Trophoblast cell (in vitro differentiated cells and primary cell): Measurements from ENCODE around the gene LONP1.
A peak's percentile ranks its signal among the peaks of the same experiment; 100 is the strongest.

Experiments
- DNase-seq, 2 donors: peaks; one replicate each; pipeline ENCODE4 v3.0.0-alpha.2; 2016
- H2AFZ ChIP-seq: 2 replicates; pipeline ENCODE4 v1.6.1; 2013; ENCODE audit warnings: low read length, moderate library complexity, mild to moderate bottlenecking; ENCODE audit not compliant: insufficient read depth, poor library complexity
- H2AK5ac ChIP-seq: 2 replicates; pipeline ENCODE4 v1.6.1; 2013; ENCODE audit warnings: mild to moderate bottlenecking, low read length
- H2BK120ac ChIP-seq: 2 replicates; pipeline ENCODE4 v1.6.1; 2013; ENCODE audit warnings: low read length, mild to moderate bottlenecking, moderate library complexity; ENCODE audit not compliant: insufficient read depth, poor library complexity
- H2BK12ac ChIP-seq: 2 replicates; pipeline ENCODE4 v1.6.1; 2013; ENCODE audit warnings: mild to moderate bottlenecking, low read length, moderate library complexity
- H2BK5ac ChIP-seq: 2 replicates; pipeline ENCODE4 v1.6.1; 2013; ENCODE audit warnings: low read length, low read depth, moderate library complexity, mild to moderate bottlenecking; ENCODE audit not compliant: poor library complexity
- H3K14ac ChIP-seq: 2 replicates; pipeline ENCODE4 v1.6.1; 2013; ENCODE audit warnings: mild to moderate bottlenecking, low read length
- H3K18ac ChIP-seq: 2 replicates; pipeline ENCODE4 v1.6.1; 2013; ENCODE audit warnings: mild to moderate bottlenecking, low read length
- H3K23ac ChIP-seq: 2 replicates; pipeline ENCODE4 v1.6.1; 2013; ENCODE audit warnings: low read length
- H3K27ac ChIP-seq: 2 replicates; pipeline ENCODE4 v1.5.1; 2013; ENCODE audit warnings: low read depth, mild to moderate bottlenecking, inconsistent platforms, low read length, moderate library complexity
- H3K27me3 ChIP-seq: 2 replicates; pipeline ENCODE4 v1.6.1; 2013; ENCODE audit warnings: inconsistent platforms, mild to moderate bottlenecking, low read length, moderate library complexity; ENCODE audit not compliant: insufficient read depth
- H3K36me3 ChIP-seq, 2 experiments: 1 replicate in 1 of 2; 2 replicates in 1 of 2; pipeline ENCODE4 v1.6.1; 2013; ENCODE audit warnings: low read length in 2 of 2, mild to moderate bottlenecking in 2 of 2, moderate library complexity in 1 of 2; ENCODE audit not compliant: insufficient read depth in 2 of 2, control insufficient read depth in 1 of 2
- H3K4ac ChIP-seq: 2 replicates; pipeline ENCODE4 v1.6.1; 2013; ENCODE audit warnings: low read depth, mild to moderate bottlenecking, low read length, moderate library complexity
- H3K4me1 ChIP-seq, 2 experiments: 1 replicate in 1 of 2; 2 replicates in 1 of 2; pipeline ENCODE4 v1.6.1; 2013; ENCODE audit warnings: low read length in 2 of 2, mild to moderate bottlenecking in 2 of 2, moderate library complexity in 1 of 2; ENCODE audit not compliant: insufficient read depth in 2 of 2, control insufficient read depth in 1 of 2
- H3K4me2 ChIP-seq: 2 replicates; pipeline ENCODE4 v1.6.1; 2013; ENCODE audit warnings: inconsistent platforms, mild to moderate bottlenecking, low read length, moderate library complexity
- H3K4me3 ChIP-seq: 2 replicates; pipeline ENCODE4 v1.5.1; 2013; ENCODE audit warnings: mild to moderate bottlenecking, low read depth, low read length, inconsistent platforms
- H3K79me1 ChIP-seq: one replicate; pipeline ENCODE4 v1.6.1; 2013; ENCODE audit warnings: low read length
- H3K79me2 ChIP-seq: 2 replicates; pipeline ENCODE4 v1.6.1; 2013; ENCODE audit warnings: low read length, mild to moderate bottlenecking; ENCODE audit not compliant: control insufficient read depth, insufficient read depth, poor library complexity
- H3K9ac ChIP-seq: 2 replicates; pipeline ENCODE4 v1.6.1; 2013; ENCODE audit warnings: mild to moderate bottlenecking, low read length
- H3K9me3 ChIP-seq: 2 replicates; pipeline ENCODE4 v1.6.1; 2013; ENCODE audit warnings: low read depth, mild to moderate bottlenecking, control low read depth, inconsistent platforms, low read length; ENCODE audit not compliant: insufficient read depth
- H4K12ac ChIP-seq: 2 replicates; pipeline ENCODE4 v1.6.1; 2013; ENCODE audit warnings: low read depth, mild to moderate bottlenecking, low read length, moderate library complexity
- H4K8ac ChIP-seq: 2 replicates; pipeline ENCODE4 v1.6.1; 2013; ENCODE audit warnings: low read depth, mild to moderate bottlenecking, low read length, moderate library complexity
- H4K91ac ChIP-seq: one replicate; pipeline ENCODE4 v1.6.1; 2013; ENCODE audit warnings: low read depth, mild to moderate bottlenecking, low read length, moderate library complexity
- WGBS: extraction: QIAGEN DNeasy Blood & Tissue Kit; methylation state at CpG from one replicate; pipeline ENCODE4 v1.1.7; 2013; ENCODE audit warnings: missing lambda C conversion rate; ENCODE audit not compliant: insufficient read length, insufficient coverage; ENCODE audit errors: extremely low coverage; 5-methylcytosine and 5-hydroxymethylcytosine counted together

Gene LONP1

DNA sequence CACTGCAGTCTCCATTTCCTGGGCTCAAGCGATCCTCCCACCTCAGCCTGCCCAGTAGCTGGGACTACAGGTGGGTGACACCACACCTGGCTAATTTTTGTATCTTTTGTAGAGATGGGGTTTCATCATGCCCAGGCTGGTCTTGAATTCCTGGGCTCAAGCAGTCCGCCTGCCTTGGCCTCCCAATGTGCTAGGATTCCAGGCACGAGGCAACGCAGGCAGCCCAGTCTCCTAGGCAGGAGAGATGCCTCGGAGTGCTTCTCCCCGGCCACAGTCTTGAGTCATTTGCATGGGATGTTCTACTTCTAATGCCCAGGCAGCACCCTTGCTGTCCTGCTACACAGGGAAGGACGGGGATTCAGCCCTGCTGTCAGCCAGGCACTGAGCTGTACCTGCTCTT lies 48.3 kb downstream of the LONP1 start:
- Histone ChIP-seq H3K27ac (no peak overlapping the region), H2BK12ac (no peak overlapping the region), H3K79me2 (no peaks in the 10 kb centered on the region), H3K9me3 (no peaks in the 10 kb centered on the region), H3K23ac (no peak overlapping the region), H2BK120ac (no peak overlapping the region), H2BK5ac (no peak overlapping the region), H3K18ac (no peak overlapping the region), H3K4me3 (no peak overlapping the region), H3K36me3 (peaks cover 36 to 43% of the 10 kb centered on the region in 2 experiments), H3K14ac (no peak overlapping the region), H3K9ac (no peak overlapping the region), H3K4me2 (no peak overlapping the region), H3K79me1 (no peaks in the 10 kb centered on the region), H4K12ac (no peak overlapping the region), H4K91ac (no peak overlapping the region), H2AFZ (no peak overlapping the region), H3K4ac (no peak overlapping the region), H3K27me3 (no peaks in the 10 kb centered on the region), H2AK5ac (no peak overlapping the region), H4K8ac (no peak overlapping the region), H3K4me1 (peaks cover 10 to 11% of the 10 kb centered on the region in 2 experiments)
- no CpG with 5 or more reads among the region's 7 CpGs for WGBS
- DNase-seq: no peak

DNA sequence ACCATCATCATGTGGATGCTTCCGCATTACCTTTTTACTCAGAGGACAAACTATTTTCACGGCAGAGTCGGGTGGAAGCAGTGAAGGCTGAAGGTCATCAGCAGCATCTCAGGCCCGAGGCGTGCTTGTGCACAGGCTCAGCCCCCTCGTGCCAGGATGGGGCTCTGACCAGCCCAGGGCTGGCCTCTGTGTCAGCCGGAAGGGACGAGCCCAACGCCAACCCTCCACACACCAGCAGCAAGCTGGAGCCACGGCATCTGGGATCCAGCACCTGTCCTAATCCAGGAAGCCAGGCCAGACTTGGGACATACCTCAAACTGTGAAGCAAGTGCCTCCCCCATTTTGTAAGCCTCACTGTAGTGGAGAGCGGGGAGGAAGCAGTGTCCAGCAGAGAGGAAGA lies 50.7 kb downstream of the LONP1 start:
- no peak overlapping the region for H4K12ac ChIP-seq
- DNase-seq: no peak
- H3K4me1 ChIP-seq: peaks cover 10 to 11% of the 10 kb centered on the region in 2 experiments
- no peak overlapping the region for H2BK120ac ChIP-seq
- no peak overlapping the region for H3K14ac ChIP-seq
- no peaks in the 10 kb centered on the region for H3K27me3 ChIP-seq
- no peak overlapping the region for H2BK12ac ChIP-seq
- no peak overlapping the region for H3K27ac ChIP-seq
- no peaks in the 10 kb centered on the region for H3K79me2 ChIP-seq
- WGBS: no CpG with 5 or more reads among the region's 11 CpGs
- H3K23ac ChIP-seq: no peak overlapping the region
- no peak overlapping the region for H3K4me3 ChIP-seq
- no peak overlapping the region for H2AFZ ChIP-seq
- H2BK5ac ChIP-seq: no peak overlapping the region
- no peak overlapping the region for H4K8ac ChIP-seq
- H3K36me3 ChIP-seq: peaks cover 53 to 65% of the 10 kb centered on the region in 2 experiments
- no peaks in the 10 kb centered on the region for H3K9me3 ChIP-seq
- H2AK5ac ChIP-seq: no peak overlapping the region
- H3K4ac ChIP-seq: no peak overlapping the region
- no peak overlapping the region for H3K18ac ChIP-seq
- no peak overlapping the region for H4K91ac ChIP-seq
- H3K4me2 ChIP-seq: no peak overlapping the region
- H3K9ac ChIP-seq: no peak overlapping the region
- no peaks in the 10 kb centered on the region for H3K79me1 ChIP-seq

DNA sequence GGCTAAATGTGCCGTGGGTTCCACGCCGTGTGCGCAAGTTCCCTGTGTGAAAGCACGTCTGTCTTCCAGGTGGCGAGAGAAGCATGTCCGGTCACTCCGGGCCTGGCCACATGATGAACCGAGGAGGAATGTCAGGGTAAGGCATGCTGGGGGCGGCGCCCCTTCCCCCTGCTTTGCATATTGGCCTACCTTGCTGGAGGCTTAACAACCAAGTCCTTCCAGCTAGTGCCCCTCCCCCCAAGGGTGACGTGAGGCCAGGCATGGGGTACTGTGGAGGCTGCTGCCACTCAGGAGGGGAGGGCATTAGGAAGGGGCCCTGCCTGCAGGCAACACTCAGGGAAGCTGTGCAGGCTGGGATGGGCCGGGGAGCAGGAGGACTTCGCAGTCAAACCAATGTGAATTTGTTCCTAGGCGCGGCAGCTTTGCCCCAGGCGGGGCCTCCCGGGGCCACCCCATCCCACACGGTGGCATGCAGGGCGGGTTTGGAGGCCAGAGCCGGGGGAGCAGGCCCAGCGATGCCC lies 52.1 kb downstream of the LONP1 start:
- Histone ChIP-seq H2BK120ac (no peak overlapping the region), H4K91ac (no peak overlapping the region), H3K36me3 (peaks cover 65 to 75% of the 10 kb centered on the region in 2 experiments), H3K4me2 (peak overlapping the region; percentile 10), H3K18ac (peak overlapping the region; percentile 57), H2AK5ac (no peak overlapping the region), H3K23ac (no peak overlapping the region), H3K9me3 (no peaks in the 10 kb centered on the region), H3K27me3 (no peaks in the 10 kb centered on the region), H4K12ac (no peak overlapping the region), H3K4me1 (peaks cover 10 to 11% of the 10 kb centered on the region in 2 experiments), H2AFZ (no peak overlapping the region), H3K79me1 (no peaks in the 10 kb centered on the region), H3K9ac (no peak overlapping the region), H4K8ac (no peak overlapping the region), H2BK5ac (no peak overlapping the region), H3K14ac (no peak overlapping the region), H3K79me2 (no peaks in the 10 kb centered on the region), H3K4me3 (no peak overlapping the region), H3K4ac (no peak overlapping the region), H2BK12ac (no peak overlapping the region), H3K27ac (peak overlapping the region; percentile 65)
- peak; percentile 89 to 95 for DNase-seq
- no CpG with 5 or more reads among the region's 22 CpGs for WGBS

DNA sequence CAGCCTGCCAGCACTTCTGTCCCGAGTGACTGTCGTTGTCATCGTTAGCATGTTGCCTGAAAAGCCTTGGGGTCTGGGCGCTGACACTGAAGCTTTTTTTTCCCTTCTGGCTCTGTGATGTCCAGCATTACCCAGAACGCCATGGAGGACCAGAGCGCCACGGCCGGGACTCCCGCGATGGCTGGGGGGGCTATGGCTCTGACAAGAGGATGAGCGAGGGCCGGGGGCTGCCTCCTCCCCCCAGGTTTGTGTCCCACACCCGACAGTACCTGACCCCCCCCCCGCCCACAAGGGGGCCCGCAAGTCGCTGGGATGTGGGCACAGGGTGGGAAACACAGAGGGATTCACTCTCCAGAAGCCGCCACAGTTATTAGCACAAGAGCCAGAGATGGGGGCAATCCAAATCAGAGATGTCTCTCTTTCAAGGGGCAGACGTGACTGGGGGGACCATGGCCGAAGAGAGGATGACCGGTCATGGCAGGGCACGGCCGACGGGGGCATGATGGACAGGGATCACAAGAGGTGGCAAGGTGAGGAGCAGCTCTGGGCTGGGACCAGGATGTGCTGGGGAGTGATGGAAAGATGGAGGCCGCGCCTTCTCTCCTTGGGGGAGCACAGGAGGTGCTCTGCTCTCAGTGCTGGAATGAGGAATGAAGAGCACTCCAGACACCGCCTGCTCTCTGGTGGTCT lies 52.9 kb downstream of the LONP1 start:
- no peak overlapping the region for H4K8ac ChIP-seq
- no peak overlapping the region for H2BK120ac ChIP-seq
- H3K79me2 ChIP-seq: no peaks in the 10 kb centered on the region
- H4K12ac ChIP-seq: no peak overlapping the region
- H3K23ac ChIP-seq: no peak overlapping the region
- peaks cover 10 to 11% of the 10 kb centered on the region in 2 experiments for H3K4me1 ChIP-seq
- DNase-seq: no peak
- H3K4ac ChIP-seq: no peak overlapping the region
- H3K36me3 ChIP-seq: peaks cover 71 to 78% of the 10 kb centered on the region in 2 experiments
- no peak overlapping the region for H3K18ac ChIP-seq
- no peak overlapping the region for H3K4me2 ChIP-seq
- no CpG with 5 or more reads among the region's 26 CpGs for WGBS
- no peak overlapping the region for H2BK12ac ChIP-seq
- no peak overlapping the region for H3K14ac ChIP-seq
- H3K4me3 ChIP-seq: no peak overlapping the region
- H2BK5ac ChIP-seq: no peak overlapping the region
- H2AFZ ChIP-seq: no peak overlapping the region
- H3K9ac ChIP-seq: no peak overlapping the region
- no peaks in the 10 kb centered on the region for H3K27me3 ChIP-seq
- peak overlapping the region; percentile 65 for H3K27ac ChIP-seq
- no peaks in the 10 kb centered on the region for H3K79me1 ChIP-seq
- H3K9me3 ChIP-seq: no peaks in the 10 kb centered on the region
- no peak overlapping the region for H2AK5ac ChIP-seq
- H4K91ac ChIP-seq: no peak overlapping the region
